ENCODE measurements around the gene USP44. TPM values are rescaled to one million over a fixed set of nuclear protein-coding genes. Genes with fewer than 3 reads are reported as not detected.

The USP44 gene
- total and polyA plus RNA-seq, 2 donors from 2014 or later = 0.52 to 2.8 TPM

DNA sequence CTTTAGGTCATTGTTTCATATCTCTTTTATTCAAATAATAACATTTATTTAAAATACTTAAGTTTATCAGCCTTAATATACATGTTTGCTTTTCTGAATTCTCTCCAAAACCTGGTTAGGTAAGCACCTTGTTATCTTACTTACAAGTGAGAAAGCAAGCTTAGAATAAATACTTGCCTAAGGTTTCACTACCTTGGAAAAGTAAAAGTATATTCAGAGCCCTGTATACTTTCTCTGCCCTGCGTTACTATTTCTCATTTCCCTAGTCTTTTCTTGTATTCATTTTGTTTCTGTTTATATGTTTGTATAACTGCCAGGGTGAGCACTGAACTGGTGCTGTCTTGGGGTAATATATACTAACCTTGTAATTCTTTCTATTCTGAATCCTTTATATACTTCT is 55.8 kb downstream of the USP44 start:
- H3K27me3 ChIP-seq (ENCODE audit: control insufficient read depth, insufficient read depth, low read length) = no peaks in the 10 kb centered on the region
- DNase-seq (no peak), FAIRE-seq (no peak)
- H3K27ac ChIP-seq (ENCODE audit: low read depth in 2 of 2, low read length in 2 of 2) = no peak overlapping the region
- no peaks in the 10 kb centered on the region for H3K9me3 ChIP-seq (ENCODE audit: control insufficient read depth in 2 of 3, insufficient read depth in 1 of 3, low read length in 3 of 3)
- intact Hi-C loops (cut with DNase I) = no loop called here
- peaks cover 20 to 33% (median 21%) of the 10 kb centered on the region in 3 donors for H3K36me3 ChIP-seq (ENCODE audit: control insufficient read depth in 2 of 3, insufficient read depth in 3 of 3, low read length in 3 of 3)
- TF ChIP-seq, protein P1, sequence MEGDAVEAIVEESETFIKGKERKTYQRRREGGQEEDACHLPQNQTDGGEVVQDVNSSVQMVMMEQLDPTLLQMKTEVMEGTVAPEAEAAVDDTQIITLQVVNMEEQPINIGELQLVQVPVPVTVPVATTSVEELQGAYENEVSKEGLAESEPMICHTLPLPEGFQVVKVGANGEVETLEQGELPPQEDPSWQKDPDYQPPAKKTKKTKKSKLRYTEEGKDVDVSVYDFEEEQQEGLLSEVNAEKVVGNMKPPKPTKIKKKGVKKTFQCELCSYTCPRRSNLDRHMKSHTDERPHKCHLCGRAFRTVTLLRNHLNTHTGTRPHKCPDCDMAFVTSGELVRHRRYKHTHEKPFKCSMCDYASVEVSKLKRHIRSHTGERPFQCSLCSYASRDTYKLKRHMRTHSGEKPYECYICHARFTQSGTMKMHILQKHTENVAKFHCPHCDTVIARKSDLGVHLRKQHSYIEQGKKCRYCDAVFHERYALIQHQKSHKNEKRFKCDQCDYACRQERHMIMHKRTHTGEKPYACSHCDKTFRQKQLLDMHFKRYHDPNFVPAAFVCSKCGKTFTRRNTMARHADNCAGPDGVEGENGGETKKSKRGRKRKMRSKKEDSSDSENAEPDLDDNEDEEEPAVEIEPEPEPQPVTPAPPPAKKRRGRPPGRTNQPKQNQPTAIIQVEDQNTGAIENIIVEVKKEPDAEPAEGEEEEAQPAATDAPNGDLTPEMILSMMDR (IDR thresholded peaks at IDR 0.05; ENCODE audit: borderline replicate concordance, extremely low read depth, insufficient read depth) = no peak
- H3K9ac ChIP-seq (ENCODE audit: low read length in 3 of 3) = no peak overlapping the region
- no peaks in the 10 kb centered on the region for H3K4me1 ChIP-seq (ENCODE audit: control insufficient read depth in 2 of 3, insufficient read depth in 2 of 3, low read depth in 1 of 3, low read length in 3 of 3)
- no peak overlapping the region for H3K4me3 ChIP-seq (ENCODE audit: low read length in 3 of 3)

DNA sequence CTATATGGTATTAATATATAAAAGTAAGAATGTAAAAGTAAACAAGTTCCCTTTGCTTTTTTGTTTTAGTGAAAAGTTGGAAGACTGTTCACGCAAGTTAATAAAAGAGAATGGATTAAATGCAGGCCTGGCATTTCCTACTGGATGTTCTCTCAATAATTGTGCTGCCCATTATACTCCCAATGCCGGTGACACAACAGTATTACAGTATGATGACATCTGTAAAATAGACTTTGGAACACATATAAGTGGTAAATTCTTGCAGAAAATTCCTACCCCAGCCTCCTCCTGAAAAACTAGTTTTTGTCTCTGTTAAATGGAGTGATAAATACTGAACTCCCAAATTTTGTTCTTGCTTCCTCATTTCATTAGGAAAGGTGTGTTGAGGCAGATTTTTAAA is 56.4 kb downstream of the USP44 start:
- DNase-seq (no peak), FAIRE-seq (no peak)
- Histone ChIP-seq H3K4me3 (ENCODE audit: low read length in 3 of 3) (no peak overlapping the region), H3K27ac (ENCODE audit: low read depth in 2 of 2, low read length in 2 of 2) (no peak overlapping the region), H3K9ac (ENCODE audit: low read length in 3 of 3) (no peak overlapping the region), H3K4me1 (ENCODE audit: control insufficient read depth in 2 of 3, insufficient read depth in 2 of 3, low read depth in 1 of 3, low read length in 3 of 3) (no peaks in the 10 kb centered on the region), H3K27me3 (ENCODE audit: control insufficient read depth, insufficient read depth, low read length) (no peaks in the 10 kb centered on the region), H3K36me3 (ENCODE audit: control insufficient read depth in 2 of 3, insufficient read depth in 3 of 3, low read length in 3 of 3) (peaks cover 20 to 33% (median 21%) of the 10 kb centered on the region in 3 donors), H3K9me3 (ENCODE audit: control insufficient read depth in 2 of 3, insufficient read depth in 1 of 3, low read length in 3 of 3) (no peaks in the 10 kb centered on the region)
- TF ChIP-seq, protein P1 (IDR thresholded peaks at IDR 0.05; ENCODE audit: borderline replicate concordance, extremely low read depth, insufficient read depth) = no peak
- intact Hi-C loops (cut with DNase I) = no loop called here

DNA sequence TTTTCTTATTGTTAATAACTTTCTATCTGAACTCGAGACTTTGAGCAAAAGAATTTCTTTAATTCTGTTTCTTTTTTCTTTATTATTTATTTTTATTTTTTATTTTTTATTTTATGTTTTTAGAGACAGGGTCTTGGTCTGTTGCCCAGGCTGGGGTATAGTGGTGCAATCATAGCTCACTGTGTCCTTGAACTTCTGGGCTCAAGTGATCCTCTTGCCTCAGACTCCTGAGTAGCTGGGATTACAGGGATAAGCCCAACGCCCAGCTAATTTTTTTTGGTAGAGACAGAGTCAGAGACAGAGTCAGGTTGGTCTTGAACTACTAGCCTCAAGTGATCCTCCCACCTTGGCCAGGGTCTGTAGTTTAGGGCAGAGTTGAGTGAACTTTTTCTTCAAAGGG is 58.8 kb downstream of the USP44 start:
- Histone ChIP-seq H3K36me3 (ENCODE audit: control insufficient read depth in 2 of 3, insufficient read depth in 3 of 3, low read length in 3 of 3) (peaks cover 16 to 33% (median 19%) of the 10 kb centered on the region in 3 donors), H3K4me3 (ENCODE audit: low read length in 3 of 3) (no peak overlapping the region), H3K27me3 (ENCODE audit: control insufficient read depth, insufficient read depth, low read length) (no peaks in the 10 kb centered on the region), H3K9me3 (ENCODE audit: control insufficient read depth in 2 of 3, insufficient read depth in 1 of 3, low read length in 3 of 3) (no peaks in the 10 kb centered on the region), H3K4me1 (ENCODE audit: control insufficient read depth in 2 of 3, insufficient read depth in 2 of 3, low read depth in 1 of 3, low read length in 3 of 3) (no peaks in the 10 kb centered on the region), H3K27ac (ENCODE audit: low read depth in 2 of 2, low read length in 2 of 2) (no peak overlapping the region), H3K9ac (ENCODE audit: low read length in 3 of 3) (no peak overlapping the region)
- intact Hi-C loops (cut with DNase I) = no loop called here
- TF ChIP-seq, protein P1 (IDR thresholded peaks at IDR 0.05; ENCODE audit: borderline replicate concordance, extremely low read depth, insufficient read depth) = no peak
- no peak for DNase-seq
- FAIRE-seq = no peak

DNA sequence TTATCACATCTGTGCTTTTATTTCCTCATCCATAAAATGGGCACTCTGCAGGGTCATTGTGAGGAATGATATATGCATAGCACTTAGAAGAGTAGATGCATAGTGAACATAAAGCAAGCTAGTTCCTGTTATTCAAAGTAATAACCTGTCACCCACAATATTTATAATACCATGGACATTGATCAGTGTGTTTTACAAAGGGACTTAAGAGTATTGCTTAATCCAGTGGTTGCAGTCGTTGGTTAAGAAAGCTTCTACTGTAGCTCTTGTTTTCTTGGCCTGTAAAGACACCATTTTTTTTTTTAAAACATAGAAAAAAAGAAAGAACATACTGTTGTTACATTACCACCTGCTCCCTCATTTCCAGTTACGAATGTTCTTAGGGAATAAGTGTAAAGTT is 64.3 kb downstream of the USP44 start:
- no peak for FAIRE-seq
- Histone ChIP-seq H3K36me3 (ENCODE audit: control insufficient read depth in 2 of 3, insufficient read depth in 3 of 3, low read length in 3 of 3) (peaks cover 7 to 23% (median 14%) of the 10 kb centered on the region in 3 donors), H3K9ac (ENCODE audit: low read length in 3 of 3) (no peak overlapping the region), H3K27ac (ENCODE audit: low read depth in 2 of 2, low read length in 2 of 2) (no peak overlapping the region), H3K27me3 (ENCODE audit: control insufficient read depth, insufficient read depth, low read length) (no peaks in the 10 kb centered on the region), H3K4me3 (ENCODE audit: low read length in 3 of 3) (no peak overlapping the region), H3K4me1 (ENCODE audit: control insufficient read depth in 2 of 3, insufficient read depth in 2 of 3, low read depth in 1 of 3, low read length in 3 of 3) (no peaks in the 10 kb centered on the region), H3K9me3 (ENCODE audit: control insufficient read depth in 2 of 3, insufficient read depth in 1 of 3, low read length in 3 of 3) (no peaks in the 10 kb centered on the region)
- TF ChIP-seq, protein P1 (IDR thresholded peaks at IDR 0.05; ENCODE audit: borderline replicate concordance, extremely low read depth, insufficient read depth) = no peak
- no peak for DNase-seq
- intact Hi-C loops (cut with DNase I) = no loop called here

All from kidney (tissue), 14 donors.